Left ventricle myocardium inferior (tissue), 1 donor: Measurements from ENCODE around the gene CAST. TPM values are rescaled to one million over a fixed set of nuclear protein-coding genes. Genes with fewer than 3 reads are reported as not detected.
A peak's percentile ranks its signal among the peaks of the same experiment; 100 is the strongest.

Experiments
- DNase-seq: peaks from one replicate; pipeline ENCODE4 v3.0.0-alpha.2; 2020
- H3K27ac ChIP-seq: fragments of 200-600 bp; replicated peaks from 2 replicates; pipeline ENCODE4 v1.8.0; 2021
- H3K27me3 ChIP-seq: fragments of 200-600 bp; 2 replicates; pipeline ENCODE4 v1.8.0; 2021; ENCODE audit warnings: low read depth
- H3K36me3 ChIP-seq: fragments of 200-600 bp; 2 replicates; pipeline ENCODE4 v1.8.0; 2021
- H3K4me1 ChIP-seq: fragments of 200-600 bp; 2 replicates; pipeline ENCODE4 v1.8.0; 2021
- H3K4me3 ChIP-seq: fragments of 200-600 bp; 2 replicates; pipeline ENCODE4 v1.8.0; 2021; ENCODE audit warnings: mild to moderate bottlenecking, moderate library complexity
- H3K9me3 ChIP-seq: fragments of 200-600 bp; replicated peaks from 2 replicates; pipeline ENCODE4 v1.8.0; 2021
- intact Hi-C: fragments of 100-400 bp; cut with micrococcal nuclease; formaldehyde crosslinking; loops from one replicate; pipeline ENCODE4 v1.11.0; 2022
- total RNA-seq: library from RNA; stranded (reverse); fragmentation: NEBNext Ultra II Directional; extraction: Animal tissue kit (Norgen Biotek cat#: 25700); gene quantifications from one replicate; pipeline ENCODE4 v1.2.1, GENCODE V29; 2021
- TF ChIP-seq, protein P1 (sequence below): fragments of 200-600 bp; IDR thresholded peaks from 2 replicates; pipeline ENCODE4 v1.8.0; 2021; ENCODE audit warnings: antibody characterized with exemption, mild to moderate bottlenecking, borderline replicate concordance
- donor health status: DM: no; HTN: yes; CAD: no; lungs with severe emphysema.

CAST gene
- total RNA-seq, 1 donor from 2014 or later = 649 TPM

DNA sequence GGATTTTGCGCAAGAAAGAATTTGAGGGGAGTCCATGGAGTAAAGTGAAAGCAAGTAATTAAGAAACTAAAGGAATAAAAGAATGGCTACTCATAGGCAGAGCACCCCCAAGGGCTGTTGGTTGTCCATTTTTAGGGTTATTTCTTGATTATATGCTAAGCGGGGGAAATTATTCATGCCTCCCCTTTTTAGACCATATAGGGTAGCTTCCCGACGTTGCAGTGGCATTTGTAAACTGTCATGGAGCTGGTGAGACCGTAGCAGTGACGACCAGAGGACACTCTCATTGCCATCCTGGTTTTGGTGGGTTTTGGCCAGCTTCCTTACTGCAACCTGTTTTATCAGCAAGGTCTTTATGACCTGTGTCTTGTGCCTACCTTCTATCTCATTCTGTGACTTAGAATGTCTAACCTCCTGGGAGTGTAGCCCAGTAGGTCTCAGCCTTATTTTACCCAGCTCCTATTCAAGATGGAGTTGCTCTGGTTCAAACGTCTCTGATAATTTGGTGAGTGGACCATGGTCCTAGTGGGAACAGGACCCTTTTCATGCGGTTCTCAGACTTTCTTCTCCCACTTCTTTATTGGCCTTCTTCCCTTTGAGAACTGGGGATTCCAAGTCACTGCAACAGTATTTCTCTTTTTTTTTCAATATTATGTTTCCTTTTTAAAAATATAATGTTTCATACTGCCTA lies 146.8 kb downstream of the CAST start:
- intact Hi-C loops = no loop called here

DNA sequence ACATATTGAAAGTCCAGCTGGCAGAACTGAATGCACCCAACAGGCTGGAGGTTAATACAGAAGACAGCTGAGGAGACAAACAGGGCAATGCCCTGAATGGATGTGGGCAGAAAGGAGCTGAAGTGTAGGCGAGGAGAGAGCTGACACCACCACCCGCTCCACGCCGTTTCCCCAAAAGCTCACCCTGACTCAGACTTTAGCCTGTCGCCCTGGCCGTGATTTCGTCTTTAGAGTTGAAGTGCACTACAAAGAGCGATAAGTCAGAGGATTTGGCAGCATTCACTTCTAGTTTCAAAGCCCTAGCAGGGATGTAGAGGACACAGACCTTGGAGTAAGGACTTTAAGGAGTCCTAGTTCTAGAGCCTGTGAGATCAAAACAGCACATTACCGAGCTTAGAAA lies 147.7 kb downstream of the CAST start:
- intact Hi-C loops = no loop called here
- Histone ChIP-seq H3K4me1 (peaks cover 38% of the 10 kb centered on the region), H3K27ac (peak overlapping the region; percentile 43), H3K36me3 (no peaks in the 10 kb centered on the region), H3K27me3 (no peaks in the 10 kb centered on the region), H3K9me3 (no peaks in the 10 kb centered on the region), H3K4me3 (no peak overlapping the region)
- TF ChIP-seq, protein P1, sequence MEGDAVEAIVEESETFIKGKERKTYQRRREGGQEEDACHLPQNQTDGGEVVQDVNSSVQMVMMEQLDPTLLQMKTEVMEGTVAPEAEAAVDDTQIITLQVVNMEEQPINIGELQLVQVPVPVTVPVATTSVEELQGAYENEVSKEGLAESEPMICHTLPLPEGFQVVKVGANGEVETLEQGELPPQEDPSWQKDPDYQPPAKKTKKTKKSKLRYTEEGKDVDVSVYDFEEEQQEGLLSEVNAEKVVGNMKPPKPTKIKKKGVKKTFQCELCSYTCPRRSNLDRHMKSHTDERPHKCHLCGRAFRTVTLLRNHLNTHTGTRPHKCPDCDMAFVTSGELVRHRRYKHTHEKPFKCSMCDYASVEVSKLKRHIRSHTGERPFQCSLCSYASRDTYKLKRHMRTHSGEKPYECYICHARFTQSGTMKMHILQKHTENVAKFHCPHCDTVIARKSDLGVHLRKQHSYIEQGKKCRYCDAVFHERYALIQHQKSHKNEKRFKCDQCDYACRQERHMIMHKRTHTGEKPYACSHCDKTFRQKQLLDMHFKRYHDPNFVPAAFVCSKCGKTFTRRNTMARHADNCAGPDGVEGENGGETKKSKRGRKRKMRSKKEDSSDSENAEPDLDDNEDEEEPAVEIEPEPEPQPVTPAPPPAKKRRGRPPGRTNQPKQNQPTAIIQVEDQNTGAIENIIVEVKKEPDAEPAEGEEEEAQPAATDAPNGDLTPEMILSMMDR = no peak
- DNase-seq = no peak

More for the DNA sequence above, 146.8 kb downstream of the CAST start:
- Histone ChIP-seq H3K27me3 (no peaks in the 10 kb centered on the region), H3K4me3 (peak overlapping the region; percentile 91), H3K9me3 (no peaks in the 10 kb centered on the region), H3K27ac (peak overlapping the region; percentile 100), H3K4me1 (peaks cover 38% of the 10 kb centered on the region), H3K36me3 (no peaks in the 10 kb centered on the region)
- TF ChIP-seq, protein P1 = no peak
- no peak for DNase-seq

DNA sequence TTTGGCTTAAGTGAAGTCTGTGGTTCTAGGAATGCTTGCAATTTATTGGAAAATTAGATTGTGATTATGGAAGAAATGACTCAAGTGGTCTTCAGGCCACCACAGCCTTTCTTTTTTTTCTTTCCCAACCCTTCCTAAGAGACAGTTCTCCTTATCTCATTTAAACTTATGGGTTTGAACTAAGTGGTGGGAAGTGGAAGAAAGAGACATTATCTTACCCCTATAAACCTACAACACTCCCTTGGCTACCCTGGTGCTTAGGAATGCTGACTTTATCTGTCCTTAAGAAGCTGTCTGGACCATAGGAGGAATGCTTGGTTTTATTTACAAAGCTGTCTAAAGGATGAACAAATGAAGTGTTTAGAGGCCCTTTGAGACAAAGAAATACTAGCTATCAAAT lies 150.7 kb downstream of the CAST start:
- Histone ChIP-seq H3K27ac (no peak overlapping the region), H3K4me1 (peaks cover 11% of the 10 kb centered on the region), H3K9me3 (no peaks in the 10 kb centered on the region), H3K4me3 (no peak overlapping the region), H3K36me3 (no peaks in the 10 kb centered on the region), H3K27me3 (no peaks in the 10 kb centered on the region)
- intact Hi-C loops = no loop called here
- TF ChIP-seq, protein P1 = no peak
- no peak for DNase-seq

DNA sequence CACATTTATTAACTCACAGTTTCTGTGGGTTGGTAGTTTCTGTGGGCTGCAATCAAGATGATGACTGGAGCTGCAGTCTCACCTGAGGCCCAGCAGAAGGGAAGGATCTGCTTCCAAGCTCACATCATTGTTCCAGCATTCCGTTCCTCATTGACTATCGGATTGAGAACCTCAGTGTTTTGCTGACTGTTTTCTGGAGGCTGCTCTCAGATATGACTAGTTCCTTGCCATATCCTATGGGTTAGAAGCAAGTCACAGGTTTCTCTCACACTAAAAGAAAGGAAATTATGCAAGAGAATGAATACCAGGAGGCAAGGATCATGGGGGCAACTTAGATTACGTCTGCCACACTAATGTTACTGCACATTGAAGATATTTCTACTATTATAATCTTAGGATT lies 151.9 kb downstream of the CAST start:
- Histone ChIP-seq H3K9me3 (no peaks in the 10 kb centered on the region), H3K27ac (no peak overlapping the region), H3K4me3 (no peak overlapping the region), H3K36me3 (no peaks in the 10 kb centered on the region), H3K4me1 (peaks cover 6% of the 10 kb centered on the region), H3K27me3 (no peaks in the 10 kb centered on the region)
- TF ChIP-seq, protein P1 = no peak
- DNase-seq = no peak
- intact Hi-C loops = no loop called here

DNA sequence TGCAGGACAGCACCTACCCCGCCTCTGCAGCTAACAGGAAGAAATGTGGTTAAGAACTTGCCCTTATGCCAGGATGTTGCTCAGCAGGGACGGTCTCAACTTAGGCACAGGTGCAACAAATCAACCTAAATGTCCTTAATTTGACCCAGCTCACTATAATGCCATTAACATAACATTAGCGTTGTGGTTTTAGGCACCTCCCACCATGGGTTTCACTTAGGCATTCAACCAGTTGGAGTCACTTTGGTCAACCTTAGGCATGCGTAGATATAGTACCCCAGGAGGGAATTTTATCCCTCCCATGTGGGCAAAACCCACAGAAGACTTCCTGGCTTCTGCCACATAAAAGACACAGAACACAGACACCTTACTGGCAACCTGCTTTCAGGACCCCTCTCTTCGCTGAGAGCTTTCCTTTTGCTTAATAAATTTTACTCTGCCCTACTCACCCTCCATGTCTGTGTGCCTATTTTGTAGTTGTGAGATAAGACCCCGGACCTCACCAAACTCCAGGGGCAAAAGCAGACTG lies 154.3 kb downstream of the CAST start:
- H3K9me3 ChIP-seq = no peaks in the 10 kb centered on the region
- no peak overlapping the region for H3K27ac ChIP-seq
- H3K4me3 ChIP-seq = no peak overlapping the region
- peaks cover 3% of the 10 kb centered on the region for H3K4me1 ChIP-seq
- TF ChIP-seq, protein P1 = no peak
- intact Hi-C loops = no loop called here
- no peak for DNase-seq
- H3K27me3 ChIP-seq = no peaks in the 10 kb centered on the region
- H3K36me3 ChIP-seq = no peaks in the 10 kb centered on the region
